ENCODE measurements around the gene CDH13.

GRCh38 chr16:83296505-83296904, 669.7 kb downstream of the CDH13 start:
- TF ChIP-seq CTCF (IDR thresholded peaks at IDR 0.05) (no peak), EP300 (IDR thresholded peaks at IDR 0.05) (no peak)
